H1 (cell line): ENCODE results near the gene TOGARAM1. TPM values are rescaled to one million over a fixed set of nuclear protein-coding genes. Genes with fewer than 3 reads are reported as not detected.

ENCODE experiments used
- CTCF ChIA-PET: fragments of 300-600 bp; sonication (Branson Sonifier 250); formaldehyde crosslinking; loops from one replicate; lab custom pipeline; 2021; ENCODE audit not compliant: partially characterized antibody; lab: Charles Lee
- POLR2A ChIA-PET: fragments of 300-600 bp; sonication (Branson Sonifier 250); formaldehyde crosslinking; loops from one replicate; lab custom pipeline; 2021; ENCODE audit warnings: inconsistent platforms; ENCODE audit not compliant: partially characterized antibody; lab: Charles Lee
- DNase-seq, 2 experiments: peaks; one replicate each; pipeline versions ENCODE4 v3.0.0 to v3.0.0-alpha.2; 2010 to 2022; ENCODE audit warnings: low spot score in 2 of 2, low read depth in 1 of 2, mixed read lengths in 1 of 2
- FAIRE-seq: peaks from 2 replicates; lab custom pipeline; 2011; peaks lifted over from hg19 to GRCh38; lab: Jason Lieb, UNC
- H2AFZ ChIP-seq: 2 replicates; pipeline ENCODE4 v1.8.1; 2012; ENCODE audit warnings: low read length, inconsistent platforms
- H2AK5ac ChIP-seq: 2 replicates; pipeline ENCODE4 v1.6.1; 2013; ENCODE audit warnings: low read depth, low read length
- H2BK120ac ChIP-seq: replicated peaks from 2 replicates; pipeline ENCODE3; 2013; ENCODE audit warnings: low read depth, low read length, inconsistent platforms
- H2BK12ac ChIP-seq: 2 replicates; pipeline ENCODE4 v1.6.1; 2013; ENCODE audit warnings: low read depth, low read length
- H2BK15ac ChIP-seq: 2 replicates; pipeline ENCODE4 v1.6.1; 2013; ENCODE audit warnings: low read length
- H2BK20ac ChIP-seq: 2 replicates; pipeline ENCODE4 v1.6.1; 2013; ENCODE audit warnings: low read length
- H2BK5ac ChIP-seq: 2 replicates; pipeline ENCODE4 v1.6.1; 2013; ENCODE audit warnings: low read depth, low read length
- H3K14ac ChIP-seq: 2 replicates; pipeline ENCODE4 v1.6.1; 2013; ENCODE audit warnings: inconsistent platforms; ENCODE audit not compliant: insufficient read length
- H3K18ac ChIP-seq: 2 replicates; pipeline ENCODE4 v1.6.1; 2013; ENCODE audit warnings: low read length; ENCODE audit errors: extremely low read depth
- H3K23ac ChIP-seq: 2 replicates; pipeline ENCODE4 v1.6.1; 2013; ENCODE audit warnings: inconsistent platforms; ENCODE audit not compliant: insufficient read length
- H3K23me2 ChIP-seq: 2 replicates; pipeline ENCODE4 v1.6.1; 2013; ENCODE audit warnings: low read depth, low read length
- H3K27ac ChIP-seq: 2 replicates; pipeline ENCODE4 v1.6.1; 2011; ENCODE audit warnings: low read depth, low read length, inconsistent platforms
- H3K27me3 ChIP-seq, 4 experiments: replicated peaks in 1 of 4; 1 replicate in 1 of 4; 2 replicates in 3 of 4; pipeline versions ENCODE4 v1.6.1 to v1.8.1; 2011 to 2013; ENCODE audit warnings: low read length in 3 of 4, mild to moderate bottlenecking in 3 of 4, inconsistent platforms in 2 of 4, mixed read lengths in 2 of 4, moderate library complexity in 1 of 4; ENCODE audit not compliant: control insufficient read depth in 3 of 4, insufficient read depth in 3 of 4; ENCODE audit errors: extremely low read depth in 1 of 4
- H3K36me3 ChIP-seq, 4 experiments: 2 replicates each; pipeline versions ENCODE4 v1.6.1 to v1.8.1; 2011 to 2013; ENCODE audit warnings: mild to moderate bottlenecking in 4 of 4, low read length in 3 of 4, moderate library complexity in 2 of 4, control low read depth in 1 of 4, inconsistent platforms in 1 of 4; ENCODE audit not compliant: insufficient read depth in 4 of 4, control insufficient read depth in 2 of 4
- H3K4ac ChIP-seq: replicated peaks from 2 replicates; pipeline ENCODE3; 2013; ENCODE audit warnings: low read length, low read depth, mixed read lengths, inconsistent platforms; ENCODE audit not compliant: insufficient read length
- H3K4me1 ChIP-seq, 4 experiments: replicated peaks in 1 of 4; 1 replicate in 1 of 4; 2 replicates in 3 of 4; pipeline versions ENCODE4 v1.6.1 to v1.8.1; 2011 to 2013; ENCODE audit warnings: low read length in 3 of 4, inconsistent platforms in 2 of 4, mixed read lengths in 1 of 4; ENCODE audit not compliant: insufficient read depth in 4 of 4, control insufficient read depth in 3 of 4
- H3K4me2 ChIP-seq, 2 experiments: 2 replicates each; pipeline versions ENCODE4 v1.6.1 to v1.8.1; 2011 to 2013; ENCODE audit warnings: low read depth in 2 of 2, low read length in 2 of 2, control low read depth in 1 of 2, inconsistent platforms in 1 of 2, mild to moderate bottlenecking in 1 of 2; ENCODE audit not compliant: insufficient read depth in 1 of 2
- H3K4me3 ChIP-seq, 4 experiments: fragments of 200-600, 300-600 bp in 1 of 4; sonication (generic), shearing (Covaris generic), sonication (Bioruptor Twin) in 1 of 4; 2 replicates each; pipeline versions ENCODE4 v1.5.1 to v1.8.1; 2011 to 2016; ENCODE audit warnings: low read length in 4 of 4, low read depth in 3 of 4, control low read depth in 2 of 4, inconsistent platforms in 2 of 4, mild to moderate bottlenecking in 2 of 4, mixed read lengths in 1 of 4, moderate library complexity in 1 of 4; ENCODE audit not compliant: insufficient read depth in 2 of 4; ENCODE audit errors: extremely low read depth in 1 of 4
- H3K56ac ChIP-seq: replicated peaks from 2 replicates; pipeline ENCODE3; 2013; ENCODE audit warnings: low read depth, mild to moderate bottlenecking, mixed read lengths, low read length, inconsistent platforms; ENCODE audit not compliant: insufficient read length
- H3K79me1 ChIP-seq: 2 replicates; pipeline ENCODE4 v1.6.1; 2013; ENCODE audit warnings: low read depth, low read length, control low read depth
- H3K79me2 ChIP-seq, 2 experiments: 2 replicates each; pipeline versions ENCODE4 v1.6.1 to v1.8.1; 2012 to 2013; ENCODE audit warnings: low read length in 2 of 2, mild to moderate bottlenecking in 2 of 2, inconsistent platforms in 1 of 2; ENCODE audit not compliant: insufficient read depth in 2 of 2, control insufficient read depth in 1 of 2
- H3K9ac ChIP-seq, 4 experiments: replicated peaks in 1 of 4; 1 replicate in 1 of 4; 2 replicates in 3 of 4; pipeline versions ENCODE4 v1.6.1 to v1.8.1; 2011 to 2013; ENCODE audit warnings: low read depth in 3 of 4, low read length in 3 of 4, control low read depth in 2 of 4, mild to moderate bottlenecking in 2 of 4, moderate library complexity in 2 of 4, inconsistent platforms in 1 of 4; ENCODE audit errors: extremely low read depth in 1 of 4
- H3K9me3 ChIP-seq, 2 experiments: 2 replicates each; pipeline versions ENCODE4 v1.6.1 to v1.8.1; 2012 to 2013; ENCODE audit warnings: mild to moderate bottlenecking in 2 of 2, moderate library complexity in 2 of 2, control low read depth in 1 of 2, inconsistent platforms in 1 of 2, low read depth in 1 of 2, low read length in 1 of 2, mixed read lengths in 1 of 2; ENCODE audit not compliant: insufficient read depth in 2 of 2
- H4K20me1 ChIP-seq, 2 experiments: replicated peaks in 1 of 2; 2 replicates each; pipeline versions ENCODE3 to v1.8.1; 2011 to 2013; ENCODE audit warnings: inconsistent platforms in 2 of 2, low read length in 2 of 2, mild to moderate bottlenecking in 1 of 2; ENCODE audit not compliant: insufficient read depth in 2 of 2, control insufficient read depth in 1 of 2
- H4K5ac ChIP-seq: 2 replicates; pipeline ENCODE4 v1.6.1; 2013; ENCODE audit warnings: low read length, low read depth, mixed read lengths, inconsistent platforms; ENCODE audit not compliant: insufficient read length
- H4K8ac ChIP-seq: 2 replicates; pipeline ENCODE4 v1.8.0; 2013; ENCODE audit warnings: mild to moderate bottlenecking, moderate library complexity, low read length, inconsistent platforms; ENCODE audit not compliant: insufficient read depth; ENCODE audit errors: extremely low read depth
- H4K91ac ChIP-seq: replicated peaks from 2 replicates; pipeline ENCODE3; 2013; ENCODE audit warnings: low read length, mixed read lengths, inconsistent platforms; ENCODE audit not compliant: insufficient read length
- BCL11A ChIP-seq, 2 experiments: IDR thresholded peaks; one replicate each; pipeline ENCODE4 v1.6.1; 2011; ENCODE audit warnings: low read depth in 2 of 2, low read length in 2 of 2, mild to moderate bottlenecking in 2 of 2
- BRCA1 ChIP-seq: IDR thresholded peaks from 2 replicates; pipeline ENCODE4 v1.6.1; 2012; ENCODE audit warnings: low read depth, low read length, improper control_type of control experiment
- CEBPB ChIP-seq: IDR thresholded peaks from 2 replicates; pipeline ENCODE4 v1.6.1; 2012; ENCODE audit warnings: low read depth, low read length
- FOSL1 ChIP-seq: IDR thresholded peaks from 2 replicates; pipeline ENCODE4 v1.6.1; 2011; ENCODE audit warnings: mild to moderate bottlenecking, low read depth, low read length, moderate library complexity; ENCODE audit not compliant: insufficient read depth
- GTF2F1 ChIP-seq: IDR thresholded peaks from 2 replicates; pipeline ENCODE4 v1.6.1; 2012; ENCODE audit warnings: low read depth, low read length, improper control_type of control experiment, borderline replicate concordance
- KDM4A ChIP-seq: IDR thresholded peaks from one replicate; pipeline ENCODE4 v1.7.1; 2012; ENCODE audit warnings: low read depth, mild to moderate bottlenecking, moderate library complexity, low read length, inconsistent platforms; ENCODE audit not compliant: severe bottlenecking
- NANOG ChIP-seq: IDR thresholded peaks from 2 replicates; pipeline ENCODE4 v1.6.1; 2011; ENCODE audit warnings: low read length, low read depth, mild to moderate bottlenecking, inconsistent platforms; ENCODE audit not compliant: insufficient read depth, poor library complexity, severe bottlenecking
- NRF1 ChIP-seq: IDR thresholded peaks from 2 replicates; pipeline ENCODE4 v1.6.1; 2011; ENCODE audit warnings: mild to moderate bottlenecking, low read depth, low read length, improper control_type of control experiment
- PHF8 ChIP-seq: fragments of 200-600 bp; sonication (generic); conservative IDR thresholded peaks from 2 replicates; pipeline ENCODE4 v1.7.1; 2012; ENCODE audit warnings: low read depth, mild to moderate bottlenecking, inconsistent platforms, low read length, moderate library complexity
- POU5F1 ChIP-seq: IDR thresholded peaks from 2 replicates; pipeline ENCODE4 v1.6.1; 2011; ENCODE audit warnings: low read depth, mild to moderate bottlenecking, low read length, moderate library complexity
- SIN3A ChIP-seq, 2 experiments: IDR thresholded peaks in 1 of 2; conservative IDR thresholded peaks in 1 of 2; 2 replicates each; pipeline ENCODE4 v1.6.1; 2011 to 2012; ENCODE audit warnings: low read length in 2 of 2, improper control_type of control experiment in 1 of 2, low read depth in 1 of 2, mild to moderate bottlenecking in 1 of 2
- SP1 ChIP-seq: IDR thresholded peaks from 2 replicates; pipeline ENCODE4 v1.6.1; 2011; ENCODE audit warnings: low read depth, low read length
- ZNF274 ChIP-seq: IDR thresholded peaks from 2 replicates; pipeline ENCODE4 v1.7.0; 2012; ENCODE audit warnings: low read length, borderline replicate concordance; ENCODE audit errors: extremely low read depth
- WGBS, 2 experiments: shearing (Covaris generic) in 1 of 2; methylation state at CpG; one replicate each; pipeline versions ENCODE4 v1.1.6 to v1.1.7; 2013 to 2015; ENCODE audit warnings: low lambda C conversion rate in 2 of 2, mixed read lengths in 2 of 2, inconsistent platforms in 1 of 2, low coverage in 1 of 2, missing lambda C conversion rate in 1 of 2; ENCODE audit not compliant: insufficient replicate concordance in 2 of 2, insufficient coverage in 1 of 2, insufficient read length in 1 of 2; ENCODE audit errors: extremely low coverage in 1 of 2, missing lambda C conversion rate in 1 of 2; 5-methylcytosine and 5-hydroxymethylcytosine counted together
- polyA plus RNA-seq, 7 experiments: library from polyadenylated mRNA; depleted of rRNA in 3 of 7; stranded (reverse) in 5 of 7; unstranded in 2 of 7; fragments of >200 nt in 5 of 7; fragments of 200-250 nt in 2 of 7; gene quantifications; 1 replicate in 5 of 7; 2 replicates in 1 of 7; 4 replicates in 1 of 7; pipeline versions ENCODE4 v1.2.1 to v1.2.3, GENCODE V29; 2011 to 2013; ENCODE audit warnings: missing spikeins in 2 of 7, mixed read lengths in 2 of 7
- total RNA-seq: library from RNA; stranded (reverse); fragmentation: NEBNext Ultra II Directional; extraction: Animal tissue kit (Norgen Biotek cat#: 25700); gene quantifications from 2 replicates; pipeline ENCODE4 v1.2.1, GENCODE V29; 2021

TOGARAM1 gene
- total and polyA plus RNA-seq, 2 of the 8 experiments (the other 6 are each of a cell fraction or from before 2014, with no cell fraction given), result 2.5 to 6.8 TPM

DNA sequence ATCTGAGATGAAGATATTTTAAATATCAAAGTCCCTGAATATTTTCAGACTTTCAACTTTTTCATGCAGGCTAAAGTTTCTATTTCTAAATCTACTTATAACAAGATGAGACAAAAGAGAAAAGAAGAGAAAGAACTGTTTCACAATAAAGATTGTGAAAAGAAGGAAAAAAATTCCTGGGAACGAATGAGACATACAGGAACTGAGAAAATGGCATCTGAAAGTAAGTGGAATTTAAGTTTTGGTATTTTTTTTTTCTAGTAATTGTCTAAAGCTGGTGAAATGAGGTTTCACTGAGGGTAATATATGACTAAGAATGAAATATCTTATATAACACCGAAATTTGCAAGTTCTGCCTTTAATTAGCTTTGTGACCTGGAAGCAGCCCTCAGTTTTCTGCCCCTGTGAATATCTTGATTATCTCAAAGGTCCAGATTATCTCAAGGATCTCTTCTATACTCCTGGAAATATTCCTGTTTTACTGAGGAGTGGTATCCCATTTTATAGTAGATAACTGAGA is 66.2 kb downstream of the TOGARAM1 start:
- Histone ChIP-seq H3K23me2 (no peaks in the 10 kb centered on the region), H2BK15ac (no peak overlapping the region), H3K23ac (no peak overlapping the region), H2BK5ac (no peak overlapping the region), H2AFZ (no peak overlapping the region), H2BK20ac (no peak overlapping the region), H3K27ac (no peak overlapping the region), H4K91ac (no peak overlapping the region), H4K20me1 (no peaks in the 10 kb centered on the region), H3K9me3 (no peaks in the 10 kb centered on the region), H2BK120ac (no peak overlapping the region), H3K4me3 (no peak overlapping the region), H4K8ac (no peak overlapping the region), H3K79me1 (no peaks in the 10 kb centered on the region), H3K4me1 (no peaks in the 10 kb centered on the region), H3K14ac (no peak overlapping the region), H3K4ac (no peak overlapping the region), H2AK5ac (no peak overlapping the region), H4K5ac (no peak overlapping the region), H2BK12ac (no peak overlapping the region), H3K56ac (no peak overlapping the region), H3K18ac (no peak overlapping the region), H3K36me3 (peaks cover 0 to 9% (median 0%) of the 10 kb centered on the region in 4 experiments; a peak in 2 of 8 replicates), H3K79me2 (no peaks in the 10 kb centered on the region), H3K27me3 (no peaks in the 10 kb centered on the region), H3K9ac (no peak overlapping the region), H3K4me2 (no peak overlapping the region)
- FAIRE-seq, result no peak
- POLR2A ChIA-PET, result interaction anchor here (0.7 kb wide), 1 partner anchor 8 kb away, joined by 3 read pairs; no protein-coding TSS in a partner anchor
- WGBS, 2 experiments, result 90% methylated on average over 2 of the region's 2 CpGs; no CpG with 5 or more reads in 1 of the 2 experiments
- CTCF ChIA-PET, result interaction anchor here (1.0 kb wide), 1 partner anchor 65 kb away, joined by 3 read pairs; no protein-coding TSS in a partner anchor
- no peak for DNase-seq
- TF ChIP-seq NRF1 (no peak), FOSL1 (no peak), GTF2F1 (no peak), PHF8 (no peak), BCL11A (IDR thresholded peaks at IDR 0.05; ENCODE audit: low read depth in 2 of 2, low read length in 2 of 2) (no peak), KDM4A (no peak), SP1 (no peak), CEBPB (no peak), BRCA1 (no peak), ZNF274 (no peak), SIN3A (conservative IDR thresholded peaks at IDR 0.05 in 1 of 2, IDR thresholded peaks at IDR 0.05 in 1 of 2; ENCODE audit: low read depth in 1 of 2, low read length in 2 of 2) (no peak), NANOG (no peak), POU5F1 (no peak)
